Panc1 (cell line): ENCODE data around the gene GATA6. TPM values are rescaled to one million over a fixed set of nuclear protein-coding genes. Genes with fewer than 3 reads are reported as not detected.
A peak's percentile ranks its signal among the peaks of the same experiment; 100 is the strongest.

Experiments used
- ATAC-seq: fragments of 200-7000 bp; cut with Tn5 transposase; 2 replicates; pipeline ENCODE4 v1.9.1; 2020; ENCODE audit warnings: mild to moderate bottlenecking, moderate library complexity
- BruUV-seq: library from RNA; stranded (reverse); fragments of 400-500 nt; replicated peaks from 2 replicates; lab custom pipeline; 2021; lab: Mats Ljungman, UMichigan
- CTCF ChIA-PET: fragments of 300-600 bp; sonication (Branson Sonifier 250); formaldehyde crosslinking; loops from one replicate; lab custom pipeline; 2022; ENCODE audit warnings: antibody characterized with exemption; lab: Charles Lee
- POLR2A ChIA-PET: fragments of 300-600 bp; sonication (Branson Sonifier 250); formaldehyde crosslinking; loops from one replicate; lab custom pipeline; 2022; ENCODE audit warnings: antibody characterized with exemption; lab: Charles Lee
- DNase-seq: peaks from one replicate; pipeline ENCODE4 v3.0.0-alpha.2; 2010; ENCODE audit warnings: low read depth, low spot score
- H3K27ac ChIP-seq: 2 replicates; pipeline ENCODE4 v1.5.1; 2011; ENCODE audit warnings: mild to moderate bottlenecking, low read length, inconsistent platforms
- H3K27me3 ChIP-seq: fragments of 200-500 bp; sonication (Bioruptor generic); 2 replicates; pipeline ENCODE4 v1.6.0; 2014; ENCODE audit warnings: low read length, inconsistent platforms; ENCODE audit not compliant: control insufficient read depth, insufficient read depth
- H3K36me3 ChIP-seq: fragments of 200-500 bp; sonication (Bioruptor generic); 2 replicates; pipeline ENCODE4 v1.5.1; 2014; ENCODE audit warnings: inconsistent platforms, mild to moderate bottlenecking, low read length, moderate library complexity; ENCODE audit not compliant: control insufficient read depth, insufficient read depth
- H3K4me1 ChIP-seq: 2 replicates; pipeline ENCODE4 v1.5.1; 2011; ENCODE audit warnings: inconsistent platforms, mild to moderate bottlenecking, low read length, moderate library complexity; ENCODE audit not compliant: control insufficient read depth, insufficient read depth
- H3K4me3 ChIP-seq, 2 experiments: 2 replicates each; pipeline ENCODE4 v1.5.1; 2011 to 2012; ENCODE audit warnings: low read depth in 2 of 2, low read length in 2 of 2, mild to moderate bottlenecking in 2 of 2, inconsistent platforms in 1 of 2, moderate library complexity in 1 of 2
- H3K9me3 ChIP-seq: fragments of 200-500 bp; sonication (Bioruptor generic); 2 replicates; pipeline ENCODE4 v1.5.1; 2014; ENCODE audit warnings: low read depth, mild to moderate bottlenecking, inconsistent platforms, low read length, moderate library complexity; ENCODE audit not compliant: control insufficient read depth, insufficient read depth
- CTCF ChIP-seq: fragments of 450-650 bp; IDR thresholded peaks from 2 replicates; pipeline ENCODE4 v1.5.1; 2017; ENCODE audit warnings: mild to moderate bottlenecking
- POLR2AphosphoS5 ChIP-seq: IDR thresholded peaks from 2 replicates; pipeline ENCODE4 v1.6.1; 2012; ENCODE audit warnings: mild to moderate bottlenecking, low read depth, low read length, moderate library complexity
- SIN3A ChIP-seq: IDR thresholded peaks from 2 replicates; pipeline ENCODE4 v1.6.1; 2012; ENCODE audit warnings: low read depth, mild to moderate bottlenecking, low read length, moderate library complexity, borderline replicate concordance; ENCODE audit not compliant: insufficient read depth
- TCF7L2 ChIP-seq: IDR thresholded peaks from 2 replicates; pipeline ENCODE4 v1.6.1; 2011; ENCODE audit warnings: mild to moderate bottlenecking, low read depth, low read length, inconsistent platforms
- in situ Hi-C: cut with HindIII; loops from 2 replicates; pipeline ENCODE4 v1.10.0; 2016; ENCODE audit warnings: low sequenced_read_pairs, low pct_unique_long_range_greater_than_20kb
- intact Hi-C: fragments of 100-400 bp; cut with micrococcal nuclease; formaldehyde crosslinking; loops from one replicate; pipeline ENCODE4 v1.10.0; 2022; ENCODE audit not compliant: unreplicated experiment
- total RNA-seq: library from RNA; stranded (reverse); gene quantifications from one replicate; pipeline ENCODE4 v1.2.1, GENCODE V29; 2021; ENCODE audit not compliant: unreplicated experiment
- TF ChIP-seq, protein P1 (sequence below), 2 experiments: IDR thresholded peaks; 2 replicates each; pipeline ENCODE4 v1.6.1; 2011 to 2012; ENCODE audit warnings: low read depth in 2 of 2, control low read depth in 1 of 2, low read length in 1 of 2, mild to moderate bottlenecking in 1 of 2, moderate library complexity in 1 of 2; ENCODE audit not compliant: insufficient read depth in 1 of 2

The GATA6 gene
- total RNA-seq, 1 experiment from 2014 or later, result 0.51 TPM

DNA sequence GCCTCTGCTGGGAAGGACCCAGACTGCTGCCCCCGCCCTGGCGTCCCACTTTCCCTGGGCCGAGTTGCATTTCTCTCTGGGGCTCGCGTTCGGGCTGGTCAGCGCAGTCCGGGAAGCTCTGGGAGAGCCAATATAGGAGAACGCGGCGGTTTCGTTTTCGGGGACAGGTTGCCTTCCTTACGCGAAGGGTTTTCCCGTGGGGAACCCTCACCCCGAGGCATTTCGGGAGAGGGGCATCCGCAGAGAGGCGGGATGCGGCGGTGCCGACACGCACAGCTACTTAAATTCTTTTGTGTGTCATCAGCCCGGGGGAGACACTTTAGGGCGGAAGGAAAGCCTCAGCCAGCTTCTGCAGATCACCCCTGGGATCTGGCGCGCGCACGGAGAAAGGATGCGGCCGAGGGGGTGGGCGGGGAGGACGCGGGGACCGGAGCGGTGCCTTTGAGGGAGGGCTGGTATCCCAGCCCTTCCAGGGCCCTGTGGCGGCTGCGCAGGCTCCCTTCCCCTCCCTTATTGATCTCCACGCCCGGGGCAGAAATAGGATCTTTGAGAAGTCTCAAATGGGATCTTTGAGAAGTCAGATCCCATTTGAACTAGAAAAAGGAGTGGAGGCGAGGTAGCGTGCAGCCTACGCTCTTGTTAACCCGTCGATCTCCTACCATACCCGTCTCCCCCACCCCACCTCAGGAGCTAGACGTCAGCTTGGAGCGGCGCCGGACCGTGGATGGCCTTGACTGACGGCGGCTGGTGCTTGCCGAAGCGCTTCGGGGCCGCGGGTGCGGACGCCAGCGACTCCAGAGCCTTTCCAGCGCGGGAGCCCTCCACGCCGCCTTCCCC, 1.2 kb downstream of the GATA6 start:
- peak overlapping the region; percentile 50 to 67 for H3K4me3 ChIP-seq
- no peak overlapping the region for H3K27ac ChIP-seq
- ATAC-seq (peak; percentile 50; the same call in 1 of the 2 replicates), DNase-seq (no peak)
- CTCF ChIA-PET, result interaction anchor here (0.7 kb wide), 1 partner anchor 42 kb away, joined by 9 read pairs; no protein-coding TSS in a partner anchor
- peaks cover 27% of the 10 kb centered on the region for H3K4me1 ChIP-seq
- no TSS peak for BruUV-seq
- H3K36me3 ChIP-seq, result no peaks in the 10 kb centered on the region; the same call in 1 of the 2 replicates
- H3K9me3 ChIP-seq, result no peaks in the 10 kb centered on the region
- intact Hi-C loops (loop anchor here (5.0 to 10.0 kb wide), 2 partner anchors 174 to 392 kb away; no protein-coding TSS in a partner anchor), in situ Hi-C loops (no loop called here)
- peaks cover 49% of the 10 kb centered on the region for H3K27me3 ChIP-seq
- TF ChIP-seq CTCF (no peak), POLR2AphosphoS5 (no peak), SIN3A (no peak), TCF7L2 (no peak)
- TF ChIP-seq, protein P1, sequence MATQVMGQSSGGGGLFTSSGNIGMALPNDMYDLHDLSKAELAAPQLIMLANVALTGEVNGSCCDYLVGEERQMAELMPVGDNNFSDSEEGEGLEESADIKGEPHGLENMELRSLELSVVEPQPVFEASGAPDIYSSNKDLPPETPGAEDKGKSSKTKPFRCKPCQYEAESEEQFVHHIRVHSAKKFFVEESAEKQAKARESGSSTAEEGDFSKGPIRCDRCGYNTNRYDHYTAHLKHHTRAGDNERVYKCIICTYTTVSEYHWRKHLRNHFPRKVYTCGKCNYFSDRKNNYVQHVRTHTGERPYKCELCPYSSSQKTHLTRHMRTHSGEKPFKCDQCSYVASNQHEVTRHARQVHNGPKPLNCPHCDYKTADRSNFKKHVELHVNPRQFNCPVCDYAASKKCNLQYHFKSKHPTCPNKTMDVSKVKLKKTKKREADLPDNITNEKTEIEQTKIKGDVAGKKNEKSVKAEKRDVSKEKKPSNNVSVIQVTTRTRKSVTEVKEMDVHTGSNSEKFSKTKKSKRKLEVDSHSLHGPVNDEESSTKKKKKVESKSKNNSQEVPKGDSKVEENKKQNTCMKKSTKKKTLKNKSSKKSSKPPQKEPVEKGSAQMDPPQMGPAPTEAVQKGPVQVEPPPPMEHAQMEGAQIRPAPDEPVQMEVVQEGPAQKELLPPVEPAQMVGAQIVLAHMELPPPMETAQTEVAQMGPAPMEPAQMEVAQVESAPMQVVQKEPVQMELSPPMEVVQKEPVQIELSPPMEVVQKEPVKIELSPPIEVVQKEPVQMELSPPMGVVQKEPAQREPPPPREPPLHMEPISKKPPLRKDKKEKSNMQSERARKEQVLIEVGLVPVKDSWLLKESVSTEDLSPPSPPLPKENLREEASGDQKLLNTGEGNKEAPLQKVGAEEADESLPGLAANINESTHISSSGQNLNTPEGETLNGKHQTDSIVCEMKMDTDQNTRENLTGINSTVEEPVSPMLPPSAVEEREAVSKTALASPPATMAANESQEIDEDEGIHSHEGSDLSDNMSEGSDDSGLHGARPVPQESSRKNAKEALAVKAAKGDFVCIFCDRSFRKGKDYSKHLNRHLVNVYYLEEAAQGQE (IDR thresholded peaks at IDR 0.05; ENCODE audit: insufficient read depth in 1 of 2, low read depth in 2 of 2, low read length in 1 of 2), result no peak
- POLR2A ChIA-PET, result no interaction called here

DNA sequence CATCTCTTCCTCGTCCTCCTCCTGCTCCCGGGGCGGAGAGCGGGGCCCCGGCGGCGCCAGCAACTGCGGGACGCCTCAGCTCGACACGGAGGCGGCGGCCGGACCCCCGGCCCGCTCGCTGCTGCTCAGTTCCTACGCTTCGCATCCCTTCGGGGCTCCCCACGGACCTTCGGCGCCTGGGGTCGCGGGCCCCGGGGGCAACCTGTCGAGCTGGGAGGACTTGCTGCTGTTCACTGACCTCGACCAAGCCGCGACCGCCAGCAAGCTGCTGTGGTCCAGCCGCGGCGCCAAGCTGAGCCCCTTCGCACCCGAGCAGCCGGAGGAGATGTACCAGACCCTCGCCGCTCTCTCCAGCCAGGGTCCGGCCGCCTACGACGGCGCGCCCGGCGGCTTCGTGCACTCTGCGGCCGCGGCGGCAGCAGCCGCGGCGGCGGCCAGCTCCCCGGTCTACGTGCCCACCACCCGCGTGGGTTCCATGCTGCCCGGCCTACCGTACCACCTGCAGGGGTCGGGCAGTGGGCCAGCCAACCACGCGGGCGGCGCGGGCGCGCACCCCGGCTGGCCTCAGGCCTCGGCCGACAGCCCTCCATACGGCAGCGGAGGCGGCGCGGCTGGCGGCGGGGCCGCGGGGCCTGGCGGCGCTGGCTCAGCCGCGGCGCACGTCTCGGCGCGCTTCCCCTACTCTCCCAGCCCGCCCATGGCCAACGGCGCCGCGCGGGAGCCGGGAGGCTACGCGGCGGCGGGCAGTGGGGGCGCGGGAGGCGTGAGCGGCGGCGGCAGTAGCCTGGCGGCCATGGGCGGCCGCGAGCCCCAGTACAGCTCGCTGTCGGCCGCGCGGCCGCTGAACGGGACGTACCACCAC, 2.1 kb downstream of the GATA6 start:
- Histone ChIP-seq H3K9me3 (no peaks in the 10 kb centered on the region), H3K4me1 (peaks cover 22% of the 10 kb centered on the region; the same call in 1 of the 2 replicates), H3K27me3 (peaks cover 49% of the 10 kb centered on the region), H3K4me3 (peak overlapping the region; percentile 50 to 67; a peak in 2 of 4 replicates), H3K36me3 (no peaks in the 10 kb centered on the region; the same call in 1 of the 2 replicates), H3K27ac (no peak overlapping the region)
- in situ Hi-C loops (no loop called here), intact Hi-C loops (loop anchor here (5.0 to 10.0 kb wide), 2 partner anchors 173 to 391 kb away; no protein-coding TSS in a partner anchor)
- TF ChIP-seq, protein P1 (IDR thresholded peaks at IDR 0.05; ENCODE audit: insufficient read depth in 1 of 2, low read depth in 2 of 2, low read length in 1 of 2), result no peak
- TF ChIP-seq TCF7L2 (no peak), SIN3A (no peak), CTCF (no peak), POLR2AphosphoS5 (no peak)
- no peak for ATAC-seq
- BruUV-seq, result no TSS peak
- DNase-seq, result no peak
- ChIA-PET CTCF (no interaction called here), POLR2A (no interaction called here)
